Prostate gland (tissue), 2 donors: ENCODE measurements around the gene FMN2. TPM values are rescaled to one million over a fixed set of nuclear protein-coding genes. Genes with fewer than 3 reads are reported as not detected.

ENCODE experiments used
- DNase-seq: peaks from one replicate; pipeline ENCODE4 v3.0.0-alpha.2; 2019; ENCODE audit warnings: low spot score
- H3K27ac ChIP-seq, 2 donors: fragments of 200-600 bp; sonication (generic); 2 replicates each; pipeline ENCODE4 v1.5.1; 2017 to 2019
- H3K27me3 ChIP-seq: fragments of 200-600 bp; sonication (generic); replicated peaks from 2 replicates; pipeline ENCODE4 v1.5.1; 2019; ENCODE audit not compliant: insufficient read depth
- H3K36me3 ChIP-seq, 2 donors: fragments of 200-600 bp; sonication (generic); 1 replicate in 1 of 2; 2 replicates in 1 of 2; pipeline versions ENCODE4 v1.5.1 to v1.8.1; 2017 to 2019
- H3K4me1 ChIP-seq: fragments of 200-600 bp; sonication (generic); replicated peaks from 2 replicates; pipeline ENCODE4 v1.5.1; 2019
- H3K4me3 ChIP-seq, 2 donors: fragments of 200-600 bp; sonication (generic); 2 replicates each; pipeline ENCODE4 v1.5.1; 2017 to 2019
- H3K9me3 ChIP-seq: fragments of 200-600 bp; sonication (generic); 2 replicates; pipeline ENCODE4 v1.5.1; 2017
- CTCF ChIP-seq, 4 experiments: fragments of 200-600 bp in 2 of 4; fragments of 450-650 bp in 2 of 4; sonication (generic) in 2 of 4; IDR thresholded peaks; 1 replicate in 3 of 4; 2 replicates in 1 of 4; pipeline ENCODE4 v1.5.1; 2016 to 2019; ENCODE audit warnings: antibody characterized with exemption in 4 of 4, mild to moderate bottlenecking in 2 of 4, moderate library complexity in 2 of 4
- POLR2A ChIP-seq: fragments of 450-650 bp; IDR thresholded peaks from one replicate; pipeline ENCODE4 v1.6.1; 2016; ENCODE audit warnings: antibody characterized with exemption, mild to moderate bottlenecking
- POLR2AphosphoS5 ChIP-seq: sonication (generic); formaldehyde crosslinking; IDR thresholded peaks from one replicate; pipeline ENCODE4 v1.6.1; 2017; ENCODE audit warnings: antibody characterized with exemption
- WGBS: methylation state at CpG from one replicate; pipeline ENCODE4 v1.1.5; 2018; 5-methylcytosine and 5-hydroxymethylcytosine counted together
- intact Hi-C: fragments of 100-400 bp; cut with DNase I; formaldehyde crosslinking; loops from one replicate; pipeline ENCODE4 v1.14.2; 2022
- total RNA-seq, 2 donors: library from RNA; depleted of rRNA; stranded (reverse); fragments of >200 nt; gene quantifications; one replicate each; pipeline ENCODE4 v1.1.0, GENCODE V29; 2016

Gene FMN2
- total RNA-seq = 1 to 10 TPM in 1 of 2 donors, under 1 TPM in 1; 0.27 to 4.8 TPM

GRCh38 chr1:240091614-240092300 lies at the start of gene FMN2:
Gene FMN2, plus strand, starts transcription at chr1:240091883. Its CDS starts 227 bp downstream, at chr1:240092110.
- intact Hi-C loops = no loop called here
- Histone ChIP-seq H3K4me1 (no peaks in the 10 kb centered on the region), H3K9me3 (no peaks in the 10 kb centered on the region), H3K4me3 (peak within 1 kb of the TSS; percentile 20 to 22), H3K36me3 (no peaks in the 10 kb centered on the region), H3K27me3 (peaks cover 16% of the 10 kb centered on the region), H3K27ac (no peak within 1 kb of the TSS)
- TF ChIP-seq POLR2A = no peak
- no peak for TF ChIP-seq CTCF (IDR thresholded peaks at IDR 0.05)
- TF ChIP-seq POLR2AphosphoS5 = no peak
- 2% methylated on average over 65 of the region's 78 CpGs for whole genome bisulfite sequencing
- DNase-seq = no peak

DNA sequence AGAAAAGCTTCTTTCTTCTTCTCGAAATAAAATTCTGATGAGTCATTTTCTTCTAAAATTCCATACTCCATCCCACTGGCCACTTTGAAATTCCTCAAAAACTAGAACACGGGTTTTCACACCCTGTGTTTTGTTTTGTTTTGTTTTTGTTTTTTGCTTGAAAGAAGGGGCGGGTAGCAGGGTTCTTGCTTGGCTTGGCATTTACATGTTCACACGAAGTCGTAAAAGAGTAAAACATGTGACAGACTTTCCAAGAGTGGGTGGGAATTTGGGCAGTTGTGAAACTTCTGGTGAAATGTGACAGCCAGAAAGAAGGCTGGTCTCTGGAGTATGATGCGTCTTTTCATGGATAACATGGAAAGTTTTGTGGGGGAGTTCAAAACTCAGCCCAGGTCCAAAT lies 47.1 kb upstream of the FMN2 start:
- no peaks in the 10 kb centered on the region for H3K36me3 ChIP-seq
- intact Hi-C loops = no loop called here
- no peak overlapping the region for H3K27ac ChIP-seq
- TF ChIP-seq POLR2AphosphoS5 (no peak), CTCF (IDR thresholded peaks at IDR 0.05) (no peak), POLR2A (no peak)
- no peaks in the 10 kb centered on the region for H3K27me3 ChIP-seq
- 62% methylated on average over 6 of the region's 6 CpGs for WGBS
- no peaks in the 10 kb centered on the region for H3K9me3 ChIP-seq
- no peak overlapping the region for H3K4me3 ChIP-seq
- DNase-seq = no peak
- no peaks in the 10 kb centered on the region for H3K4me1 ChIP-seq

GRCh38 chr1:240046000-240046399 lies 45.7 kb upstream of the FMN2 start:
- H3K27ac ChIP-seq = no peak overlapping the region
- no peaks in the 10 kb centered on the region for H3K36me3 ChIP-seq
- TF ChIP-seq POLR2A (no peak), CTCF (IDR thresholded peaks at IDR 0.05) (no peak), POLR2AphosphoS5 (no peak)
- 87% methylated on average over 8 of the region's 8 CpGs for WGBS
- H3K27me3 ChIP-seq = no peaks in the 10 kb centered on the region
- no peaks in the 10 kb centered on the region for H3K4me1 ChIP-seq
- no peak overlapping the region for H3K4me3 ChIP-seq
- intact Hi-C loops = no loop called here
- no peaks in the 10 kb centered on the region for H3K9me3 ChIP-seq
- DNase-seq = no peak

GRCh38 chr1:240054109-240054701 lies 37.5 kb upstream of the FMN2 start:
- DNase-seq = no peak
- Histone ChIP-seq H3K9me3 (no peaks in the 10 kb centered on the region), H3K4me3 (no peak overlapping the region), H3K27ac (no peak overlapping the region), H3K27me3 (no peaks in the 10 kb centered on the region), H3K36me3 (no peaks in the 10 kb centered on the region), H3K4me1 (no peaks in the 10 kb centered on the region)
- intact Hi-C loops = no loop called here
- 76% methylated on average over 9 of the region's 9 CpGs for WGBS
- TF ChIP-seq CTCF (IDR thresholded peaks at IDR 0.05) (no peak), POLR2A (no peak), POLR2AphosphoS5 (no peak)

DNA sequence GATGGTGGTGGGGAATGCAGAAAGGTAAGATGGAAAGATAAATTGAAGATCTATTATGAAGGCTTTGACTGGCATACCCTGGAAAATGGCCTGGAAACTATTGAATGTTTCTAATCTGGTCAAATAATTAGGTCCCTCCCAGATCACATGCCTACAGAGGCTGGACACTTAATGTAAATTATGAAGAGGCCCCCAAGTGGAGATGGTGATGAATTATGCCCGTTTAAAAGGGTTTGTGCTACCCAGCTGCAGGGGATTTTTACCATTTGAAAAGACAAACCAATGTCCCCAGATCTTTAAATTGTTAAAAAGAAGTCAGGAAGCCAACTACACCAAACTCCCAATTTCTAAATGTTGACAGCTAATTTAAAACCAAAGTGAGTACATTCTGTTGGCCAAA lies 35.7 kb upstream of the FMN2 start:
- H3K36me3 ChIP-seq = no peaks in the 10 kb centered on the region
- no peaks in the 10 kb centered on the region for H3K27me3 ChIP-seq
- H3K4me1 ChIP-seq = no peaks in the 10 kb centered on the region
- WGBS = 47% methylated on average over 1 of the region's 1 CpG
- TF ChIP-seq POLR2AphosphoS5 (no peak), POLR2A (no peak), CTCF (IDR thresholded peaks at IDR 0.05) (no peak)
- H3K9me3 ChIP-seq = no peaks in the 10 kb centered on the region
- no peak overlapping the region for H3K27ac ChIP-seq
- no peak for DNase-seq
- intact Hi-C loops = no loop called here
- H3K4me3 ChIP-seq = no peak overlapping the region
